Fibroblast of lung (primary cell): ENCODE measurements around the gene NOS1AP. TPM values are rescaled to one million over a fixed set of nuclear protein-coding genes. Genes with fewer than 3 reads are reported as not detected.

Experiments
- DNase-seq, 2 donors: peaks; one replicate each; pipeline versions ENCODE4 v3.0.0 to v3.0.0-alpha.2; 2010; ENCODE audit warnings: low read depth in 2 of 2
- H2AFZ ChIP-seq: 2 replicates; pipeline ENCODE4 v1.5.1; 2012; ENCODE audit warnings: low read length, control low read depth, inconsistent platforms
- H3K27ac ChIP-seq: 2 replicates; pipeline ENCODE4 v1.5.1; 2011; ENCODE audit warnings: low read length, control low read depth; ENCODE audit not compliant: insufficient read depth
- H3K27me3 ChIP-seq: 2 replicates; pipeline ENCODE4 v1.5.1; 2011; ENCODE audit warnings: mild to moderate bottlenecking, low read length; ENCODE audit not compliant: control insufficient read depth, insufficient read depth
- H3K36me3 ChIP-seq: 2 replicates; pipeline ENCODE4 v1.5.1; 2011; ENCODE audit warnings: low read length; ENCODE audit not compliant: control insufficient read depth, insufficient read depth
- H3K4me1 ChIP-seq: 2 replicates; pipeline ENCODE4 v1.5.1; 2011; ENCODE audit warnings: low read length; ENCODE audit not compliant: control insufficient read depth, insufficient read depth; ENCODE audit errors: extremely low read depth
- H3K4me2 ChIP-seq: 2 replicates; pipeline ENCODE4 v1.5.1; 2011; ENCODE audit warnings: low read length, control low read depth; ENCODE audit not compliant: insufficient read depth; ENCODE audit errors: extremely low read depth
- H3K4me3 ChIP-seq, 4 experiments: fragments of 200-600 bp in 1 of 4; sonication (generic) in 1 of 4; replicated peaks in 1 of 4; 2 replicates each; pipeline ENCODE4 v1.5.1; 2011 to 2016; ENCODE audit warnings: low read length in 4 of 4, low read depth in 3 of 4, mild to moderate bottlenecking in 3 of 4, control low read depth in 2 of 4, inconsistent platforms in 1 of 4, mixed read lengths in 1 of 4; ENCODE audit not compliant: insufficient read depth in 1 of 4; ENCODE audit errors: control extremely low read depth in 1 of 4
- H3K79me2 ChIP-seq: 2 replicates; pipeline ENCODE4 v1.5.1; 2012; ENCODE audit warnings: mild to moderate bottlenecking, low read length, inconsistent platforms; ENCODE audit not compliant: control insufficient read depth, insufficient read depth
- H3K9ac ChIP-seq: 2 replicates; pipeline ENCODE4 v1.5.1; 2011; ENCODE audit warnings: mild to moderate bottlenecking, low read length, control low read depth; ENCODE audit not compliant: insufficient read depth
- H3K9me3 ChIP-seq: 2 replicates; pipeline ENCODE4 v1.5.1; 2012; ENCODE audit warnings: low read depth, low read length; ENCODE audit not compliant: control insufficient read depth, insufficient read depth
- H4K20me1 ChIP-seq: 2 replicates; pipeline ENCODE4 v1.5.1; 2011; ENCODE audit warnings: low read length; ENCODE audit not compliant: control insufficient read depth, insufficient read depth; ENCODE audit errors: extremely low read depth
- EZH2 ChIP-seq: IDR thresholded peaks from 2 replicates; pipeline ENCODE4 v1.5.1; 2012; ENCODE audit warnings: low read length, control low read depth, mild to moderate bottlenecking; ENCODE audit errors: missing control alignments
- polyA plus RNA-seq, 2 donors: library from polyadenylated mRNA; depleted of rRNA in 1 of 2; stranded (reverse) in 1 of 2; unstranded in 1 of 2; fragments of >200 nt; gene quantifications; 2 replicates each; pipeline ENCODE4 v1.2.1, GENCODE V29; 2011 to 2012; ENCODE audit warnings: missing spikeins in 1 of 2
- total RNA-seq: library from RNA; depleted of rRNA; stranded (reverse); fragments of >200 nt; gene quantifications from 2 replicates; pipeline ENCODE4 v1.2.1, GENCODE V29; 2014
- TF ChIP-seq, protein P1 (sequence below), 2 donors: IDR thresholded peaks in 1 of 2; conservative IDR thresholded peaks in 1 of 2; 1 replicate in 1 of 2; 2 replicates in 1 of 2; pipeline ENCODE4 v1.5.1; 2011 to 2012; ENCODE audit warnings: low read length in 2 of 2, control low read depth in 1 of 2, inconsistent platforms in 1 of 2, low read depth in 1 of 2, mild to moderate bottlenecking in 1 of 2

The NOS1AP gene
- total and polyA plus RNA-seq, 2 donors (not counting 1 experiment from before 2014, with no cell fraction given) = 0.14 to 0.17 TPM

DNA sequence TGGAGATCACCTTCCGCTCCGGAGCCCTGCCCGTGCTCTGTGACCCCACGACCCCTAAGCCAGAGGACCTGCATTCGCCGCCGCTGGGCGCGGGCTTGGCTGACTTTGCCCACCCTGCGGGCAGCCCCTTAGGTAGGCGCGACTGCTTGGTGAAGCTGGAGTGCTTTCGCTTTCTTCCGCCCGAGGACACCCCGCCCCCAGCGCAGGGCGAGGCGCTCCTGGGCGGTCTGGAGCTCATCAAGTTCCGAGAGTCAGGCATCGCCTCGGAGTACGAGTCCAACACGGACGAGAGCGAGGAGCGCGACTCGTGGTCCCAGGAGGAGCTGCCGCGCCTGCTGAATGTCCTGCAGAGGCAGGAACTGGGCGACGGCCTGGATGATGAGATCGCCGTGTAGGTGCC, 297.6 kb downstream of the NOS1AP start:
- Histone ChIP-seq H2AFZ (no peak overlapping the region), H3K4me1 (no peaks in the 10 kb centered on the region), H3K4me2 (no peak overlapping the region), H3K9me3 (no peaks in the 10 kb centered on the region), H3K36me3 (no peaks in the 10 kb centered on the region), H3K79me2 (no peaks in the 10 kb centered on the region), H3K27me3 (peaks cover 2% of the 10 kb centered on the region), H3K27ac (no peak overlapping the region), H3K9ac (no peak overlapping the region), H3K4me3 (peak overlapping the region in 2 of 4 experiments; percentile 11 to 46), H4K20me1 (no peaks in the 10 kb centered on the region)
- no peak for TF ChIP-seq EZH2
- TF ChIP-seq, protein P1, sequence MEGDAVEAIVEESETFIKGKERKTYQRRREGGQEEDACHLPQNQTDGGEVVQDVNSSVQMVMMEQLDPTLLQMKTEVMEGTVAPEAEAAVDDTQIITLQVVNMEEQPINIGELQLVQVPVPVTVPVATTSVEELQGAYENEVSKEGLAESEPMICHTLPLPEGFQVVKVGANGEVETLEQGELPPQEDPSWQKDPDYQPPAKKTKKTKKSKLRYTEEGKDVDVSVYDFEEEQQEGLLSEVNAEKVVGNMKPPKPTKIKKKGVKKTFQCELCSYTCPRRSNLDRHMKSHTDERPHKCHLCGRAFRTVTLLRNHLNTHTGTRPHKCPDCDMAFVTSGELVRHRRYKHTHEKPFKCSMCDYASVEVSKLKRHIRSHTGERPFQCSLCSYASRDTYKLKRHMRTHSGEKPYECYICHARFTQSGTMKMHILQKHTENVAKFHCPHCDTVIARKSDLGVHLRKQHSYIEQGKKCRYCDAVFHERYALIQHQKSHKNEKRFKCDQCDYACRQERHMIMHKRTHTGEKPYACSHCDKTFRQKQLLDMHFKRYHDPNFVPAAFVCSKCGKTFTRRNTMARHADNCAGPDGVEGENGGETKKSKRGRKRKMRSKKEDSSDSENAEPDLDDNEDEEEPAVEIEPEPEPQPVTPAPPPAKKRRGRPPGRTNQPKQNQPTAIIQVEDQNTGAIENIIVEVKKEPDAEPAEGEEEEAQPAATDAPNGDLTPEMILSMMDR (conservative IDR thresholded peaks at IDR 0.05 in 1 of 2, IDR thresholded peaks at IDR 0.05 in 1 of 2; ENCODE audit: low read depth in 1 of 2, low read length in 2 of 2) = no peak
- no peak for DNase-seq

DNA sequence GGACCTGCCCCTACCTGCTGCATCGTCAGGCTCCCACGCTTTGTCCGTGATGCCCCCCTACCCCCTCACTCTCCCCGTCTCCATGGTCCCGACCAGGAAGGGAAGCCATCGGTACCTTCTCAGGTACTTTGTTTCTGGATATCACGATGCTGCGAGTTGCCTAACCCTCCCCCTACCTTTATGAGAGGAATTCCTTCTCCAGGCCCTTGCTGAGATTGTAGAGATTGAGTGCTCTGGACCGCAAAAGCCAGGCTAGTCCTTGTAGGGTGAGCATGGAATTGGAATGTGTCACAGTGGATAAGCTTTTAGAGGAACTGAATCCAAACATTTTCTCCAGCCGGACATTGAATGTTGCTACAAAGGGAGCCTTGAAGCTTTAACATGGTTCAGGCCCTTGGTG, 298.3 kb downstream of the NOS1AP start:
- H2AFZ ChIP-seq = no peak overlapping the region
- H3K27me3 ChIP-seq = peaks cover 2% of the 10 kb centered on the region
- no peak overlapping the region for H3K4me2 ChIP-seq
- no peaks in the 10 kb centered on the region for H3K36me3 ChIP-seq
- no peak for DNase-seq
- TF ChIP-seq, protein P1 (conservative IDR thresholded peaks at IDR 0.05 in 1 of 2, IDR thresholded peaks at IDR 0.05 in 1 of 2; ENCODE audit: low read depth in 1 of 2, low read length in 2 of 2) = no peak
- no peak for TF ChIP-seq EZH2
- no peaks in the 10 kb centered on the region for H3K79me2 ChIP-seq
- H3K9ac ChIP-seq = no peak overlapping the region
- H3K27ac ChIP-seq = no peak overlapping the region
- no peak overlapping the region for H3K4me3 ChIP-seq
- no peaks in the 10 kb centered on the region for H3K9me3 ChIP-seq
- H3K4me1 ChIP-seq = no peaks in the 10 kb centered on the region
- no peaks in the 10 kb centered on the region for H4K20me1 ChIP-seq

DNA sequence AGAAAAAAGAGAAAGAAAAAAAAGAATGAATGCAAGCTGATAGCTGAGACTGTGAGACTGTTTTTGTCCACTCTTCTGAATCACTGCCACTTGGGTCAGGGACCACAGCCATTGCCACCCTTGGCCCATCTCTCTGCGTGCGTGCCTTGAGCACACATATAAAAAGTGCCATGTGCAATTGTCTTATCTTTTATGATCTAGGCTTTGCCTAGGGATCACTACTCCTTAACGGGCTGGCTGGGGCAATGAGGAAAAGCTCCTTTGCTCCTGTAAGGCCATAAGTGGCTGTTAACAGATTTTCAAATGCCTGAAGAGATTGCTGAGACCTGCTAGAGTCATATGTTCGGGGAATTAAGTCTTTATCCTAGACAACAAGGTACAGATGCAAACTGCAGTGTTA, 299.0 kb downstream of the NOS1AP start:
- Histone ChIP-seq H2AFZ (no peak overlapping the region), H3K9ac (no peak overlapping the region), H3K79me2 (no peaks in the 10 kb centered on the region), H3K27ac (no peak overlapping the region), H3K36me3 (no peaks in the 10 kb centered on the region), H3K27me3 (peaks cover 2% of the 10 kb centered on the region), H4K20me1 (no peaks in the 10 kb centered on the region), H3K4me1 (no peaks in the 10 kb centered on the region), H3K9me3 (no peaks in the 10 kb centered on the region), H3K4me2 (no peak overlapping the region), H3K4me3 (no peak overlapping the region)
- TF ChIP-seq EZH2 = no peak
- TF ChIP-seq, protein P1 (conservative IDR thresholded peaks at IDR 0.05 in 1 of 2, IDR thresholded peaks at IDR 0.05 in 1 of 2; ENCODE audit: low read depth in 1 of 2, low read length in 2 of 2) = no peak
- no peak for DNase-seq
